ENCODE measurements around the gene CTAGE8. TPM values are rescaled to one million over a fixed set of nuclear protein-coding genes. Genes with fewer than 3 reads are reported as not detected.
"Not testable (repeated sequence)": the region's sequence is repeated elsewhere in the genome, so short reads cannot be mapped to it uniquely, and the experiment has no call there.

CTAGE8 gene
- total RNA-seq = under 1 TPM in 1 of 2 donors, not detected in 1; 0.92 TPM
- polyA plus RNA-seq = under 1 TPM; 0.44 to 0.57 TPM

GRCh38 chr7:144269188-144269587 is at the start of gene CTAGE8:
TSS of gene CTAGE8 (minus strand) at chr7:144269288. CDS start at chr7:144269250, 38 bp downstream.
- not testable (repeated sequence) for DNase-seq (ENCODE audit: low spot score); H3K4me3 ChIP-seq (ENCODE audit: low read depth in 1 of 3, low read length in 3 of 3); H3K27me3 ChIP-seq (ENCODE audit: control insufficient read depth in 4 of 4, insufficient read depth in 4 of 4, low read length in 3 of 4); H3K27ac ChIP-seq (ENCODE audit: low read depth in 1 of 2, low read length in 2 of 2); H3K9me3 ChIP-seq (ENCODE audit: control insufficient read depth in 4 of 4, low read length in 3 of 4); H3K4me1 ChIP-seq (ENCODE audit: control insufficient read depth in 4 of 4, insufficient read depth in 4 of 4, low read length in 3 of 4); H3K36me3 ChIP-seq (ENCODE audit: control insufficient read depth in 4 of 4, insufficient read depth in 3 of 4, low read depth in 1 of 4, low read length in 3 of 4); H3K9ac ChIP-seq (ENCODE audit: low read depth in 1 of 2, low read length in 2 of 2)
- WGBS = no CpG with 5 or more reads among the region's 19 CpGs

- not testable (repeated sequence) for H3K4me1 ChIP-seq (ENCODE audit: control insufficient read depth in 4 of 4, insufficient read depth in 4 of 4, low read length in 3 of 4); H3K4me3 ChIP-seq (ENCODE audit: low read depth in 1 of 3, low read length in 3 of 3); H3K27ac ChIP-seq (ENCODE audit: low read depth in 1 of 2, low read length in 2 of 2); H3K27me3 ChIP-seq (ENCODE audit: control insufficient read depth in 4 of 4, insufficient read depth in 4 of 4, low read length in 3 of 4); H3K9ac ChIP-seq (ENCODE audit: low read depth in 1 of 2, low read length in 2 of 2); H3K36me3 ChIP-seq (ENCODE audit: control insufficient read depth in 4 of 4, insufficient read depth in 3 of 4, low read depth in 1 of 4, low read length in 3 of 4); DNase-seq (ENCODE audit: low spot score); H3K9me3 ChIP-seq (ENCODE audit: control insufficient read depth in 4 of 4, low read length in 3 of 4)
- WGBS = no CpG with 5 or more reads among the region's 1 CpG
These were observed 48.4 kb upstream of the CTAGE8 start for GRCh38 chr7:144317537-144317936.

- not testable (repeated sequence) for H3K9me3 ChIP-seq (ENCODE audit: control insufficient read depth in 4 of 4, low read length in 3 of 4); H3K4me3 ChIP-seq (ENCODE audit: low read depth in 1 of 3, low read length in 3 of 3); H3K4me1 ChIP-seq (ENCODE audit: control insufficient read depth in 4 of 4, insufficient read depth in 4 of 4, low read length in 3 of 4); H3K27ac ChIP-seq (ENCODE audit: low read depth in 1 of 2, low read length in 2 of 2); H3K9ac ChIP-seq (ENCODE audit: low read depth in 1 of 2, low read length in 2 of 2); DNase-seq (ENCODE audit: low spot score); H3K36me3 ChIP-seq (ENCODE audit: control insufficient read depth in 4 of 4, insufficient read depth in 3 of 4, low read depth in 1 of 4, low read length in 3 of 4); H3K27me3 ChIP-seq (ENCODE audit: control insufficient read depth in 4 of 4, insufficient read depth in 4 of 4, low read length in 3 of 4)
- WGBS = 93% methylated on average over 1 of the region's 2 CpGs
These were observed 42.9 kb upstream of the CTAGE8 start, which contains the start of gene OR2A1 for GRCh38 chr7:144311872-144312469. TSS of gene OR2A1 (plus strand) at chr7:144312419. CDS start at chr7:144318125, 5,706 bp downstream.

- H3K4me1 ChIP-seq (ENCODE audit: control insufficient read depth in 4 of 4, insufficient read depth in 4 of 4, low read length in 3 of 4); H3K27ac ChIP-seq (ENCODE audit: low read depth in 1 of 2, low read length in 2 of 2); H3K4me3 ChIP-seq (ENCODE audit: low read depth in 1 of 3, low read length in 3 of 3); H3K9ac ChIP-seq (ENCODE audit: low read depth in 1 of 2, low read length in 2 of 2); H3K27me3 ChIP-seq (ENCODE audit: control insufficient read depth in 4 of 4, insufficient read depth in 4 of 4, low read length in 3 of 4); H3K36me3 ChIP-seq (ENCODE audit: control insufficient read depth in 4 of 4, insufficient read depth in 3 of 4, low read depth in 1 of 4, low read length in 3 of 4); H3K9me3 ChIP-seq (ENCODE audit: control insufficient read depth in 4 of 4, low read length in 3 of 4); DNase-seq (ENCODE audit: low spot score): not testable (repeated sequence)
- 100% methylated on average over 1 of the region's 2 CpGs for WGBS
These were observed 42.1 kb upstream of the CTAGE8 start for GRCh38 chr7:144311218-144311617.

GRCh38 chr7:144309702-144310101 is 40.6 kb upstream of the CTAGE8 start:
- not testable (repeated sequence) for H3K27ac ChIP-seq (ENCODE audit: low read depth in 1 of 2, low read length in 2 of 2); H3K4me1 ChIP-seq (ENCODE audit: control insufficient read depth in 4 of 4, insufficient read depth in 4 of 4, low read length in 3 of 4); H3K36me3 ChIP-seq (ENCODE audit: control insufficient read depth in 4 of 4, insufficient read depth in 3 of 4, low read depth in 1 of 4, low read length in 3 of 4); H3K27me3 ChIP-seq (ENCODE audit: control insufficient read depth in 4 of 4, insufficient read depth in 4 of 4, low read length in 3 of 4); H3K4me3 ChIP-seq (ENCODE audit: low read depth in 1 of 3, low read length in 3 of 3); H3K9me3 ChIP-seq (ENCODE audit: control insufficient read depth in 4 of 4, low read length in 3 of 4); DNase-seq (ENCODE audit: low spot score); H3K9ac ChIP-seq (ENCODE audit: low read depth in 1 of 2, low read length in 2 of 2)
- no CpG with 5 or more reads among the region's 2 CpGs for WGBS

GRCh38 chr7:144305156-144305555 is 36.1 kb upstream of the CTAGE8 start:
- H3K27ac ChIP-seq (ENCODE audit: low read depth in 1 of 2, low read length in 2 of 2); H3K9me3 ChIP-seq (ENCODE audit: control insufficient read depth in 4 of 4, low read length in 3 of 4); H3K4me1 ChIP-seq (ENCODE audit: control insufficient read depth in 4 of 4, insufficient read depth in 4 of 4, low read length in 3 of 4); H3K36me3 ChIP-seq (ENCODE audit: control insufficient read depth in 4 of 4, insufficient read depth in 3 of 4, low read depth in 1 of 4, low read length in 3 of 4); DNase-seq (ENCODE audit: low spot score); H3K4me3 ChIP-seq (ENCODE audit: low read depth in 1 of 3, low read length in 3 of 3); H3K9ac ChIP-seq (ENCODE audit: low read depth in 1 of 2, low read length in 2 of 2); H3K27me3 ChIP-seq (ENCODE audit: control insufficient read depth in 4 of 4, insufficient read depth in 4 of 4, low read length in 3 of 4): not testable (repeated sequence)
- no CpG with 5 or more reads among the region's 2 CpGs for WGBS

GRCh38 chr7:144303607-144304006 is 34.5 kb upstream of the CTAGE8 start:
- H3K36me3 ChIP-seq (ENCODE audit: control insufficient read depth in 4 of 4, insufficient read depth in 3 of 4, low read depth in 1 of 4, low read length in 3 of 4); H3K4me3 ChIP-seq (ENCODE audit: low read depth in 1 of 3, low read length in 3 of 3); H3K27ac ChIP-seq (ENCODE audit: low read depth in 1 of 2, low read length in 2 of 2); H3K4me1 ChIP-seq (ENCODE audit: control insufficient read depth in 4 of 4, insufficient read depth in 4 of 4, low read length in 3 of 4); H3K9me3 ChIP-seq (ENCODE audit: control insufficient read depth in 4 of 4, low read length in 3 of 4); H3K9ac ChIP-seq (ENCODE audit: low read depth in 1 of 2, low read length in 2 of 2); H3K27me3 ChIP-seq (ENCODE audit: control insufficient read depth in 4 of 4, insufficient read depth in 4 of 4, low read length in 3 of 4); DNase-seq (ENCODE audit: low spot score): not testable (repeated sequence)
- no CpG with 5 or more reads among the region's 5 CpGs for WGBS

- H3K27ac ChIP-seq (ENCODE audit: low read depth in 1 of 2, low read length in 2 of 2); H3K9ac ChIP-seq (ENCODE audit: low read depth in 1 of 2, low read length in 2 of 2); H3K9me3 ChIP-seq (ENCODE audit: control insufficient read depth in 4 of 4, low read length in 3 of 4); DNase-seq (ENCODE audit: low spot score); H3K36me3 ChIP-seq (ENCODE audit: control insufficient read depth in 4 of 4, insufficient read depth in 3 of 4, low read depth in 1 of 4, low read length in 3 of 4); H3K4me1 ChIP-seq (ENCODE audit: control insufficient read depth in 4 of 4, insufficient read depth in 4 of 4, low read length in 3 of 4); H3K4me3 ChIP-seq (ENCODE audit: low read depth in 1 of 3, low read length in 3 of 3); H3K27me3 ChIP-seq (ENCODE audit: control insufficient read depth in 4 of 4, insufficient read depth in 4 of 4, low read length in 3 of 4): not testable (repeated sequence)
- WGBS = no CpG with 5 or more reads among the region's 1 CpG
These were observed 33.7 kb upstream of the CTAGE8 start for GRCh38 chr7:144302578-144303303.
